ENCODE results near the gene OGG1. TPM values are rescaled to one million over a fixed set of nuclear protein-coding genes. Genes with fewer than 3 reads are reported as not detected.

The OGG1 gene
- total and polyA plus RNA-seq, 9 of the 15 experiments (the other 6 are each of a cell fraction or from before 2014, with no cell fraction given) = 6.6 to 33.0 (median 24.4) TPM

DNA sequence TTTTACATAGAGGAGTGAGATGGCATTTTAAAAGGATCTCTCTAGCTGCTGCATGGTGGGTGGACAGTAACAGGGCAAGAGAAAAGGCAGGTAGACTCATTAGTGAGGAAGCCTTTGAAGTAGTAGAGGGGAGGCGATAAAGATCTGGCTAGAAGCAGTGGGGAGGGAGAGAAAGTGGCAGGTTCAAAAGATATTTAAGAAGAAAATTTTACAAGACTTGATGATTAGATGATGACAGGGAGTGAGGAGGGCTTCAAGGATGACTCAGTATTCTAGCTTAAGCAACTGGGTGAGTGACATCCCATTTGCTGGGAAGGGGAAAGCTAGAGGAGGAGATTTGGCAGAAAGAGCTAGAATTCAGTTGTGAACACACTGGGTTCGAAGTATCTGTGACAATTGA lies 22.0 kb upstream of the OGG1 start (continued):
- no peak for TF ChIP-seq ZNF609 (CRISPR knock-in tag; IDR thresholded peaks at IDR 0.05; ENCODE audit: borderline replicate concordance)
- TF ChIP-seq STAG1 (CRISPR knock-in tag; IDR thresholded peaks at IDR 0.05; ENCODE audit: borderline replicate concordance) = no peak
- no peak for TF ChIP-seq IRF2 (CRISPR knock-in tag; IDR thresholded peaks at IDR 0.05)
- no peak for TF ChIP-seq ZNF668 (CRISPR knock-in tag; IDR thresholded peaks at IDR 0.05)
- no peak for TF ChIP-seq POLR2AphosphoS2 (IDR thresholded peaks at IDR 0.05; ENCODE audit: low read length)
- no peak for TF ChIP-seq ZNF217 (CRISPR knock-in tag; IDR thresholded peaks at IDR 0.05)
- TF ChIP-seq, protein P1, sequence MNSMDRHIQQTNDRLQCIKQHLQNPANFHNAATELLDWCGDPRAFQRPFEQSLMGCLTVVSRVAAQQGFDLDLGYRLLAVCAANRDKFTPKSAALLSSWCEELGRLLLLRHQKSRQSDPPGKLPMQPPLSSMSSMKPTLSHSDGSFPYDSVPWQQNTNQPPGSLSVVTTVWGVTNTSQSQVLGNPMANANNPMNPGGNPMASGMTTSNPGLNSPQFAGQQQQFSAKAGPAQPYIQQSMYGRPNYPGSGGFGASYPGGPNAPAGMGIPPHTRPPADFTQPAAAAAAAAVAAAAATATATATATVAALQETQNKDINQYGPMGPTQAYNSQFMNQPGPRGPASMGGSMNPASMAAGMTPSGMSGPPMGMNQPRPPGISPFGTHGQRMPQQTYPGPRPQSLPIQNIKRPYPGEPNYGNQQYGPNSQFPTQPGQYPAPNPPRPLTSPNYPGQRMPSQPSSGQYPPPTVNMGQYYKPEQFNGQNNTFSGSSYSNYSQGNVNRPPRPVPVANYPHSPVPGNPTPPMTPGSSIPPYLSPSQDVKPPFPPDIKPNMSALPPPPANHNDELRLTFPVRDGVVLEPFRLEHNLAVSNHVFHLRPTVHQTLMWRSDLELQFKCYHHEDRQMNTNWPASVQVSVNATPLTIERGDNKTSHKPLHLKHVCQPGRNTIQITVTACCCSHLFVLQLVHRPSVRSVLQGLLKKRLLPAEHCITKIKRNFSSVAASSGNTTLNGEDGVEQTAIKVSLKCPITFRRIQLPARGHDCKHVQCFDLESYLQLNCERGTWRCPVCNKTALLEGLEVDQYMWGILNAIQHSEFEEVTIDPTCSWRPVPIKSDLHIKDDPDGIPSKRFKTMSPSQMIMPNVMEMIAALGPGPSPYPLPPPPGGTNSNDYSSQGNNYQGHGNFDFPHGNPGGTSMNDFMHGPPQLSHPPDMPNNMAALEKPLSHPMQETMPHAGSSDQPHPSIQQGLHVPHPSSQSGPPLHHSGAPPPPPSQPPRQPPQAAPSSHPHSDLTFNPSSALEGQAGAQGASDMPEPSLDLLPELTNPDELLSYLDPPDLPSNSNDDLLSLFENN (IDR thresholded peaks at IDR 0.05; ENCODE audit: low read depth in 2 of 2, low read length in 2 of 2) = no peak
- TF ChIP-seq JUNB (CRISPR knock-in tag; conservative IDR thresholded peaks at IDR 0.05) = no peak
- TF ChIP-seq, protein P2, sequence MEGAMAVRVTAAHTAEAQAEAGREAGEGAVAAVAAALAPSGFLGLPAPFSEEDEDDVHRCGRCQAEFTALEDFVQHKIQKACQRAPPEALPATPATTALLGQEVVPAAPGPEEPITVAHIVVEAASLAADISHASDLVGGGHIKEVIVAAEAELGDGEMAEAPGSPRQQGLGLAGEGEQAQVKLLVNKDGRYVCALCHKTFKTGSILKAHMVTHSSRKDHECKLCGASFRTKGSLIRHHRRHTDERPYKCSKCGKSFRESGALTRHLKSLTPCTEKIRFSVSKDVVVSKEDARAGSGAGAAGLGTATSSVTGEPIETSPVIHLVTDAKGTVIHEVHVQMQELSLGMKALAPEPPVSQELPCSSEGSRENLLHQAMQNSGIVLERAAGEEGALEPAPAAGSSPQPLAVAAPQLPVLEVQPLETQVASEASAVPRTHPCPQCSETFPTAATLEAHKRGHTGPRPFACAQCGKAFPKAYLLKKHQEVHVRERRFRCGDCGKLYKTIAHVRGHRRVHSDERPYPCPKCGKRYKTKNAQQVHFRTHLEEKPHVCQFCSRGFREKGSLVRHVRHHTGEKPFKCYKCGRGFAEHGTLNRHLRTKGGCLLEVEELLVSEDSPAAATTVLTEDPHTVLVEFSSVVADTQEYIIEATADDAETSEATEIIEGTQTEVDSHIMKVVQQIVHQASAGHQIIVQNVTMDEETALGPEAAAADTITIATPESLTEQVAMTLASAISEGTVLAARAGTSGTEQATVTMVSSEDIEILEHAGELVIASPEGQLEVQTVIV (CRISPR knock-in tag; IDR thresholded peaks at IDR 0.05; ENCODE audit: borderline replicate concordance) = no peak
- TF ChIP-seq KHSRP (IDR thresholded peaks at IDR 0.05) = no peak
- no peak for TF ChIP-seq BHLHE40 (IDR thresholded peaks at IDR 0.05; ENCODE audit: low read length)
- TF ChIP-seq ZNF316 (IDR thresholded peaks at IDR 0.05) = peak; percentile 81
- TF ChIP-seq CEBPZ (IDR thresholded peaks at IDR 0.05; ENCODE audit: borderline replicate concordance, low read depth, low read length) = no peak
- no peak for TF ChIP-seq ZNF23 (CRISPR knock-in tag; IDR thresholded peaks at IDR 0.05)
- no peak for TF ChIP-seq MCM3 (IDR thresholded peaks at IDR 0.05)
- no peak for TF ChIP-seq ATF7 (IDR thresholded peaks at IDR 0.05)
